ENCODE results near the gene RPL27. TPM values are rescaled to one million over a fixed set of nuclear protein-coding genes. Genes with fewer than 3 reads are reported as not detected.

The RPL27 gene
- total and polyA plus RNA-seq, 2 of the 8 experiments (the other 6 are each of a cell fraction or from before 2014, with no cell fraction given): 1,415 to 3,779 TPM

DNA sequence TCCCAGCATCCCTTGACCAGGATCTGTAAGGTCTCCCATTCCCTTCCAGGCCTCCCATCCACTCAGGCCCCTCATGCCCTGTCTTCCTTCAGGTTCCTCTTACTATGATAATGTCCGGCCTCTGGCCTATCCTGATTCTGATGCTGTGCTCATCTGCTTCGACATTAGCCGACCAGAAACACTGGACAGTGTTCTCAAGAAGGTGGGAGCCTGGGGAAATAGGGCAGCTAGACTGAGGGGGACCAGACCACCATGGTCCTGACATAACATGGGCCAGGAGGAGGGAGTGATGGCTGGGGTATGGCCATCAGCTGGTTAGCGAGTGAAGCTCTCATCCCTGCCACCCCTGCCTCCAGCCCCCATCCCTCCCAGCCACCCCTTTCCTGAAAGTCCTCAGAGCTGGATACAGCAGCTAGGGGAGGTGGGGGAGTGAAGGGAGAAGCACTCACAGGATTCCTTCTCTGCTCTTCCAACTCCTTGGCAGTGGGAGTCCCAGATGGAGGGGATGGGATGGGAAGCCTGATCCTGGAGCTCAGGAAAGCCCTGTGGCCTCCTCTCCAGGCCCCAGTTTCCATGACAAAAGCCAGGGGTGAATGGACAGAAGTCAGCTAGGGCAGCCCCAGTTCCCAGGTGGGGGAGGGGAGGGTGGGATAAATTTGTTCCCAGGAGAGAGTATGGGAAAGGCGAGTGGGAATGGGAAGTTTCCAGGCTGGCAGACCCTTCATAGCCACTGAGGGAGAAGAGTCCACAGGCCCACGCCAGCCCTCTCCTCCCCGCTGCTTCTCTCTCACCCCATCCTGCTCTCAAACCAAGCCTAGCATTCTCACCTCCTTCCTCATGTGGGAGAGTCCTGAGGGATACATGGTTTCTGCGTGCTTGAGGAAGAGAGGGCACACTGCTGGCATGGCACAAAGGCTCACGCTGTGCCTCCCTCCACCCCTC, 29.1 kb downstream of the RPL27 start:
- no peak overlapping the region for H3K27ac ChIP-seq (ENCODE audit: low read depth, low read length)
- H3K4ac ChIP-seq (replicated peaks; ENCODE audit: insufficient read length, low read depth, low read length): peak overlapping the region; percentile 73
- H3K9ac ChIP-seq (replicated peaks in 1 of 4; ENCODE audit: extremely low read depth in 1 of 4, low read depth in 3 of 4, low read length in 3 of 4): no peak overlapping the region; a peak in 2 of 7 replicates
- peak overlapping the region; percentile 64 to 69 for H3K4me2 ChIP-seq (ENCODE audit: insufficient read depth in 1 of 2, low read depth in 2 of 2, low read length in 2 of 2)
- H3K23ac ChIP-seq (ENCODE audit: insufficient read length): no peak overlapping the region
- peaks cover 15 to 22% (median 17%) of the 10 kb centered on the region in 4 experiments for H3K4me1 ChIP-seq (replicated peaks in 1 of 4; ENCODE audit: control insufficient read depth in 3 of 4, insufficient read depth in 4 of 4, low read length in 3 of 4)
- CTCF ChIA-PET (ENCODE audit: partially characterized antibody): interaction anchor here (0.5 to 1.6 kb wide), 4 partner anchors 13 to 282 kb away, joined by 3 to 5 read pairs (median 3); no protein-coding TSS in a partner anchor
- no peaks in the 10 kb centered on the region; the same call in 1 of the 2 replicates for H3K79me1 ChIP-seq (ENCODE audit: low read depth, low read length)
- DNase-seq (ENCODE audit: low read depth in 1 of 2, low spot score in 2 of 2) (no peak), FAIRE-seq (no peak)
- H2BK120ac ChIP-seq (replicated peaks; ENCODE audit: low read depth, low read length): peak overlapping the region; percentile 69
- H4K8ac ChIP-seq (ENCODE audit: extremely low read depth, insufficient read depth, low read length): no peak overlapping the region
- no peak overlapping the region for H3K14ac ChIP-seq (ENCODE audit: insufficient read length)
- peak overlapping the region; percentile 94 for H2BK5ac ChIP-seq (ENCODE audit: low read depth, low read length)
- peak overlapping the region; percentile 65 for H4K5ac ChIP-seq (ENCODE audit: insufficient read length, low read depth, low read length)
- no peaks in the 10 kb centered on the region for H3K9me3 ChIP-seq (ENCODE audit: insufficient read depth in 2 of 2, low read depth in 1 of 2, low read length in 1 of 2)
- H3K18ac ChIP-seq (ENCODE audit: extremely low read depth, low read length): peak overlapping the region; percentile 96
- POLR2A ChIA-PET (ENCODE audit: partially characterized antibody): interaction anchor here (0.8 to 10.8 kb wide), 5 partner anchors 12 to 288 kb away, joined by 3 to 61 read pairs (median 3); no protein-coding TSS in a partner anchor
- H4K20me1 ChIP-seq (replicated peaks in 1 of 2; ENCODE audit: control insufficient read depth in 1 of 2, insufficient read depth in 2 of 2, low read length in 2 of 2): no peaks in the 10 kb centered on the region
- WGBS, 2 experiments (ENCODE audit: extremely low coverage in 1 of 2, insufficient coverage in 1 of 2, insufficient read length in 1 of 2, insufficient replicate concordance in 2 of 2, low coverage in 1 of 2, low lambda C conversion rate in 2 of 2, missing lambda C conversion rate in 1 of 2): 68% methylated on average over 7 of the region's 9 CpGs; no CpG with 5 or more reads in 1 of the 2 experiments
- H2BK20ac ChIP-seq (ENCODE audit: low read length): peak overlapping the region; percentile 99
- H3K27me3 ChIP-seq (replicated peaks in 1 of 4; ENCODE audit: control insufficient read depth in 3 of 4, extremely low read depth in 1 of 4, insufficient read depth in 3 of 4, low read length in 3 of 4): no peaks in the 10 kb centered on the region
- H2AK5ac ChIP-seq (ENCODE audit: low read depth, low read length): peak overlapping the region; percentile 78
- H2BK12ac ChIP-seq (ENCODE audit: low read depth, low read length): peak overlapping the region; percentile 92
- H3K79me2 ChIP-seq (ENCODE audit: control insufficient read depth in 1 of 2, insufficient read depth in 2 of 2, low read length in 2 of 2): peaks cover 0 to 6% of the 10 kb centered on the region in 2 experiments; a peak in 2 of 4 replicates
- peaks cover 3% of the 10 kb centered on the region; the same call in 1 of the 2 replicates for H3K23me2 ChIP-seq (ENCODE audit: low read depth, low read length)
- H3K36me3 ChIP-seq (ENCODE audit: control insufficient read depth in 2 of 4, insufficient read depth in 4 of 4, low read length in 3 of 4): peaks cover 0 to 22% (median 4%) of the 10 kb centered on the region in 4 experiments; a peak in 2 of 8 replicates
- no peak overlapping the region for H3K56ac ChIP-seq (replicated peaks; ENCODE audit: insufficient read length, low read depth, low read length)
- no peak overlapping the region; the same call in 1 of the 2 replicates for H2BK15ac ChIP-seq (ENCODE audit: low read length)
- H2AFZ ChIP-seq (ENCODE audit: low read length): no peak overlapping the region
- H4K91ac ChIP-seq (replicated peaks; ENCODE audit: insufficient read length, low read length): peak overlapping the region; percentile 92
- H3K4me3 ChIP-seq (ENCODE audit: extremely low read depth in 1 of 4, insufficient read depth in 2 of 4, low read depth in 3 of 4, low read length in 4 of 4): peak overlapping the region in 2 of 4 experiments; percentile 1 to 41; a peak in 3 of 8 replicates
- no peak for TF ChIP-seq RFX5 (IDR thresholded peaks at IDR 0.05; ENCODE audit: borderline replicate concordance, low read depth, low read length)
- TF ChIP-seq, protein P1, sequence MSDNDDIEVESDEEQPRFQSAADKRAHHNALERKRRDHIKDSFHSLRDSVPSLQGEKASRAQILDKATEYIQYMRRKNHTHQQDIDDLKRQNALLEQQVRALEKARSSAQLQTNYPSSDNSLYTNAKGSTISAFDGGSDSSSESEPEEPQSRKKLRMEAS (IDR thresholded peaks at IDR 0.05): no peak
- TF ChIP-seq CREB1 (IDR thresholded peaks at IDR 0.05): no peak
- no peak; a peak in 1 of 4 replicates for TF ChIP-seq SIN3A (conservative IDR thresholded peaks at IDR 0.05 in 1 of 2, IDR thresholded peaks at IDR 0.05 in 1 of 2; ENCODE audit: low read depth in 1 of 2, low read length in 2 of 2)
- TF ChIP-seq, protein P2, sequence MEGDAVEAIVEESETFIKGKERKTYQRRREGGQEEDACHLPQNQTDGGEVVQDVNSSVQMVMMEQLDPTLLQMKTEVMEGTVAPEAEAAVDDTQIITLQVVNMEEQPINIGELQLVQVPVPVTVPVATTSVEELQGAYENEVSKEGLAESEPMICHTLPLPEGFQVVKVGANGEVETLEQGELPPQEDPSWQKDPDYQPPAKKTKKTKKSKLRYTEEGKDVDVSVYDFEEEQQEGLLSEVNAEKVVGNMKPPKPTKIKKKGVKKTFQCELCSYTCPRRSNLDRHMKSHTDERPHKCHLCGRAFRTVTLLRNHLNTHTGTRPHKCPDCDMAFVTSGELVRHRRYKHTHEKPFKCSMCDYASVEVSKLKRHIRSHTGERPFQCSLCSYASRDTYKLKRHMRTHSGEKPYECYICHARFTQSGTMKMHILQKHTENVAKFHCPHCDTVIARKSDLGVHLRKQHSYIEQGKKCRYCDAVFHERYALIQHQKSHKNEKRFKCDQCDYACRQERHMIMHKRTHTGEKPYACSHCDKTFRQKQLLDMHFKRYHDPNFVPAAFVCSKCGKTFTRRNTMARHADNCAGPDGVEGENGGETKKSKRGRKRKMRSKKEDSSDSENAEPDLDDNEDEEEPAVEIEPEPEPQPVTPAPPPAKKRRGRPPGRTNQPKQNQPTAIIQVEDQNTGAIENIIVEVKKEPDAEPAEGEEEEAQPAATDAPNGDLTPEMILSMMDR (IDR thresholded peaks at IDR 0.05; ENCODE audit: control extremely low read depth in 1 of 3, insufficient read depth in 1 of 3, low read depth in 1 of 3, low read length in 3 of 3): no peak
- peak; percentile 68 for TF ChIP-seq SP1 (IDR thresholded peaks at IDR 0.05; ENCODE audit: low read depth, low read length)
- no peak for TF ChIP-seq RNF2 (IDR thresholded peaks at IDR 0.05; ENCODE audit: borderline replicate concordance, low read depth, low read length, missing control alignments, poor library complexity, severe bottlenecking)

All from H1 (cell line).